ENCODE results near the gene TBX3.

- no peak for TF ChIP-seq CTCF (IDR thresholded peaks at IDR 0.05; ENCODE audit: low read depth, low read length)
- TF ChIP-seq EZH2phosphoT487 (IDR thresholded peaks at IDR 0.05; ENCODE audit: low read depth): no peak
These were observed 1.7 kb downstream of the TBX3 start for GRCh38 chr12:114682106-114682784.
